ENCODE data around the gene DHRSX.
"Not testable (repeated sequence)": the region's sequence is repeated elsewhere in the genome, so short reads cannot be mapped to it uniquely, and the experiment has no call there.

The DHRSX gene

DNA sequence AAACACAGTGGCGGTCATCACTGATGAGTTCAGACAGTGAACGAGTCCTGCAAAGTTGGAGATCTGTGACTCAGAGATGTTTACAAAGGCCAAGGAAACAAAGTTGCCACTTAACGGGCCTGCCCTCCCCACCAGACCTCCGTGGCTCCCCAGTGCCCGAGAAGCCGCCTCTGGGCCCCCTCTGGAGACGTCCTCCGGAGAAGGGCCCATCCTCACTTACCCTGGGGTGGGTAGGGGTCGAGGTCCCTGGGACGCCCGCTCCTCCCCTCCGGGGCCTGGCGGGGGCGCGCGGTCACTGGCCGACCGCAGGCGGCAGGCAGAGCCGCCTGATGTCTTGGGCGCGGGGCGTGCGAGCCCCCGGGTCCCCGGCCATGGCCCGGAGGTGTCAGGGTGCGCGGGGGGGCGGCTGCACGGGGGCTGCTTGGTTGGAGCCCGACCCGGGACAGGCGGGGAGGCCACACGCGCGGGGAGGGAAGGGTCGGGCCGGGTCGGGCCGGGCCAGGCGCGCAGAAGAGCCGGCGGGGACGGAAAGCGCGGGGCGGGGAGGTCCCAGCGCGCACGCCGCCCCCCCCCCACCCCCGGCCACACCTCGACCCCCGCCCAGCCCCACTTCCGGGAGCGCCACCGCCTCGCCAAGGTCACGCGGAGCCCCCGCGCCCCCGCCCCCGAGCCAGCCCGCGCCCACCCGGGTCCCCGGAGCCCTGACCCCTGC lies 529 bp downstream of the DHRSX start:
- no peak for FAIRE-seq
- DNase-seq (ENCODE audit: extremely low spot score, insufficient read length, low read depth), result peak; percentile 28

DNA sequence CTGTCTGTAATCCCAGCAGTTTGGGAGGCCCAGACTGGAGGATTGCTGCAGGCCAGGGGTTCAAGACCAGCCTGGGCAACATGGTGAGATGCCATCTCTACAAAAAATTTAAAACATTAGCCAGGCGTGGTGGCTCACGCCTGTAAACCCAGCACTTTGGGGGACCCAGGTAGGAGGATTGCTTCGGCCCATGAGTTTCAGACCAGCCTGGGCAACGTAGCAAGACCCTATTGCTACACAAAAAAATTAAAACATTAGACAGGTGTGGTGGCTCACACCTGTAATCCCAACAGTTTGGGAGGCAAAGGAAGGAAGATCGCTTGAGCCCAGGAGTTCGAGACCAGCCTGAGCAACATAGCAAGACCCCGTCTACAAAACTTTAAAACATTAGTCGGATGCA lies 1.3 kb downstream of the DHRSX start:
- FAIRE-seq, result peak; percentile 12

DNA sequence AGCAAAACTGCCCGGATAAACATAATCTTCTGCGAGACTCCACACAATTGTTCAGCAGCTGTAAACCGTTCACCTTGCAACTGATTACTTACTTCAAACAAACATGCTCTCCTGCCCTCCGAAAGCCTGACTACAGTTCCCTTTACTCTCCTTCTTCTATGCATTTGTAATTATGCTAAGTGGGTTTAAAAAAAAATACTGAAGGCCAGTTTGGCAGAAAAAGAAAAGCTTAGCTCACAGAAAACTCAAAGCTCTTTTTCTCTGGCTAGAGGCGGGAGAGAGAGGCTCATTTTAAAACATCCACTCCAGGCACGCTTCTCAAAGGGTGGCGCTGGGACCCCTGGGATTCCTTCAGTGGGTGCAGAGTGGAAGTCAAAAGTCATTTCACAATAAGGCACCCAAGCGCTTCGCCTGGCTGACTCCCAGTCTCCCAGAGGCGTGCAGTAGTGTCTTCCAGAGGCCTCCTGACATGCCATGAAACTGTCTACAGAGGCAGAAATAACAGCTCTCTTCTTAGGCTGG lies 1.9 kb downstream of the DHRSX start:
- FAIRE-seq (peak; percentile 52), DNase-seq (ENCODE audit: extremely low spot score, insufficient read length, low read depth) (no peak)

More for the DNA sequence above, 1.3 kb downstream of the DHRSX start:
- DNase-seq (ENCODE audit: extremely low spot score, insufficient read length, low read depth), result no peak

DNA sequence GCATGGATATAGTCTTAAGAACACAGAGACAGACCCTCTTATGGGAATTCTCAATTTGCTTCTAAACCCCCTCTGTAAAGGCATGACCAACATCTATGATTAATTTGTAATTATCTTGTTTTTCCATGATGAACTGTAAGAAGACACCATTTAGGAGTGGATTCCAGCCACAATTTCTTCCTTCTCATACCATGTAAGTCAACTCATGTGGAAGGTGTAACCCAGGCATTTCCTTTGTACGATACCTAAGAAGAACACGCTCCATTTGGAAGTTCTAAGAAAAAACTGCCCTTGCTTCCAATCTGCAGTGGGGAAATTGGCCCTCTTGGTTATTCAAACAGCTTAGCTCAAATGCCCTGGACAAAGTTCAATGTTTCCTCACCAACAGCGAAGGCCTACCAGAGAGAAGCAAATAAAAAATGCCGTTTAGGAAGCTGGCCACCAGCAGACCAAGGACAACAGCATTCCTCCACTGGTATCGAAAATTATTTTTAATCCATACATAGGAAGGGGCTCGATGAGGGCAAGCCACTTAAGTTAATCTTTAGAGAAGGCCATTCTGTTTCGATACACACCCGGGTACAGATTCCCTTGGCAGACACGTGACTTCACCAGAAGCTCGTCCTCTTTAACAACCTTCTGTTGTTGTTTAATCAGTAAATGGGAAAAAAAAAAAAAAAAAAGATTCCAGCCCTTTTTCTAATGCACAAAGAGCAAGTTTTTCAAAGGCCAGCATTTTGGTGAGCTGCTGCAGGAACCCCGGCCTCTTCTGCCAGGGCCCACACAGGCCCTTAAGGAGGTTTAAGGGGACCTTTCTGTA lies 2.6 kb downstream of the DHRSX start:
- FAIRE-seq (no peak), DNase-seq (ENCODE audit: extremely low spot score, insufficient read length, low read depth) (no peak)

DNA sequence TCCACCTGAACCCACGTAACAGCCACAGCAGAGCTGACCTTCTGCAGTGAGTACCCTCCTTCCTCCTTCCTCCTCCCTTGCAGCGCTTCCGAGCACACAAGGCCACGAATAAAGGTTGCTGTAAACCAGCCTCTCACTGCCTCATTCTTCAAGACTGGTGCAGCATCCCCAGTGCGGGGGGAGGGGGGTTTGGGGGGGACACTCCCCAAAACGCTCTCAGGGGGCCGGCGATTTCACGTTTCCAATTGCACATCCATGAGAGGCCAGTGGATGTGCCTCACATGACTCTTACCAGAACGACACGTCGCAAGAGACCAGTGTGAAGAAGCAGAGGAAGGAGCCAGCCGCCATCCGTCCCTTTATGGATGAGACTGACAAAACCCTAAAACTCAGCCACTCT lies 5.2 kb downstream of the DHRSX start:
- DNase-seq (ENCODE audit: extremely low spot score, insufficient read length, low read depth), result no peak
- no peak for FAIRE-seq

DNA sequence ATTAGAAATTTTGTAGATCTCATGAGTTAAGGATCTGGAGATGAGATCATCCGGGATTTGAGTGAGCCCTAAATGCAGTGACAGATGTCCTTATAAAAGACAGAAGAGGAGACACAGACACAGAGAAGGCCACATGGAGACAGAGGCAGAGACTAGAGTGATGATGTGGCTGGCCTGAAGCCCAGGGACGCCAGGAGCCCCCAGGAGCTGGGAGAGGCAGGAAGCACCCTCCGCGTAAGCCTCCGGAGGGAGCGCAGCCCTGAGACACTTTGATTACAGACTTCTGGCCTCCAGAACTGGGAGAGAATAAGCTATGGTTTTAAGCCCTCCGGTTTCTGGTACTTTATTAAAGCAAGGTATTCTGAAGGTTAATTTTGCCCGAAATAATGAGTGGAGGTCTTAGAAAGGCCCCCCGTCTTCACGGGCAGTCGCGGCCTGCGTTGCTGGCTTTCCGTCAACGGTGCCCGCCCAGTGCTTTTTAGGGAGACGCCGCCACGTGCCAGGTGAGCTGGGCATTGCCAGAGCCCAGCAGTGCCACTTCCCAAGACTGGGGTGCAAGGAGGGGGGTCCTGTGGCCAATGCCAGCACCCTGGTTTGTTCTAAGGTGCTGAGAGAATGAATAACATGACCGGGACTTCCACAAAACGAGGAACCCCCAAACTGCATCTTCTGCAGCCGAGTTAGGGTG lies 8.1 kb downstream of the DHRSX start:
- DNase-seq (ENCODE audit: extremely low spot score, insufficient read length, low read depth) (no peak), FAIRE-seq (no peak)

DNA sequence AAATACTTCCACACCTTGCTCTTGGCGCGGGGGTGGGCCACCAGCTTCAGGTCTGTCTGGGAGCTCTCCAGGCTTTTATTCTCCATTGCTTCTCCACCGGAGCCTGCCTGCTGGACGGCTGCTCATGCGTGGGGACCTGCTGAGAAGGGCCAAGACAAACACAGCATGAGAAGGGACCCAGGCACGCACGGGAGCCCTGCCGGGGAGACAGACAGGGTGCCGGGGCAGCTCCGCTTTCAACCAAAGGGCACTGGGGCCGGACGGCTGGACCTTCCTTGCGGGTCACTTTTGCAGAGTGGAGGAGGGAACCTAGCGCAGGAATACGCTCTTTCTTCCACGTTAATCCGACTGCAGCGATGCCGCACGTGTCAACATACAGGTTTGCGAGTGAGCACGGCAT lies 10.1 kb downstream of the DHRSX start:
- no peak for FAIRE-seq
- DNase-seq (ENCODE audit: extremely low spot score, insufficient read length, low read depth), result no peak

DNA sequence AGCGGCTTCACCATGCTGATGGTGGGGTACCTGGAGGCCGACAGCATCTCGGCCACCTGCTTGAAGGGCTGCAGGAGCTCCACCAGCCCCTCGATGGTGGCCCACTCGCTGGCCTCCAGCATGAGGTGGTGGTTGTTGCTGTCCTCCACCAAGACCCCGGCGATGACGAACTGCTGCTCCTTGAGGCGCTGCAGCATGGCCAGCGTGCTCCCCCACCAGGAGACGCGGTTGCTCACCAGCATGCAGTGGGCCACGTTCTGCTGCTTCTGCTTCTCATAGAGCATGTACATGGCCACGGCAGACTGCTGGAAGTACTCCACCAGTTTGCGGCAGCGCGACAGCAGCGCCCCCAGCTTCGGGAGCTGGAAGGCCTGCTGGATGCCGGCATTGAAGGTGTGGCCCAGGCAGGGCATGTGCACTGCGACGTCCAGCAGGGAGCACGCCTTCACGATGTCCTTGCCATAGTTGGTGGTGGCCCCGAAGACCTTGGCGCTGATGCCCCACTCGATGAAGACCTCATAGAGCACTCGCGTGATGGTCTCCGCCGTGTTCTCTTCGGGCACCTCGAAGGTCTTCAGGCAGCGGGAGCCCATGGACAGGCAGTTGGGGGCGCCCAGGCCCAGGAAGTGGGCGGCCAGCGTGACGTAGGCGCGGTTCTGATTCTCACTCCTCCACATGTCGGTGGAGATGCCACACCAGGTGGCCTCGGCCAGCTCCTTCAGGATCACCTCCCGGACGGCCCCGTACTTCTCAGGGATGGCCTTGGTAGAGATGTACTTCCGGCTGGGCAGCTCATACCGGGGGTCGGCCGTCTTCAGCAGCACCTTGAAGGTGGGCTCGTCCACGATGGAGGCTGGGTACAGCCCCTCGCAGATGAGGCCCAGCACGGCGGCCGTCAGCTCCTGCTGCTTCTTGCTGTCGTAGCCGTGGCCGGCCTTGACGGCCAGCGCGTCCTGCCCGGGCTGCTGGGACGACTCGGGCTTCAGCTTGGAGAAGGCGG lies 11.0 kb downstream of the DHRSX start:
- DNase-seq (ENCODE audit: extremely low spot score, insufficient read length, low read depth) (no peak), FAIRE-seq (no peak)

DNA sequence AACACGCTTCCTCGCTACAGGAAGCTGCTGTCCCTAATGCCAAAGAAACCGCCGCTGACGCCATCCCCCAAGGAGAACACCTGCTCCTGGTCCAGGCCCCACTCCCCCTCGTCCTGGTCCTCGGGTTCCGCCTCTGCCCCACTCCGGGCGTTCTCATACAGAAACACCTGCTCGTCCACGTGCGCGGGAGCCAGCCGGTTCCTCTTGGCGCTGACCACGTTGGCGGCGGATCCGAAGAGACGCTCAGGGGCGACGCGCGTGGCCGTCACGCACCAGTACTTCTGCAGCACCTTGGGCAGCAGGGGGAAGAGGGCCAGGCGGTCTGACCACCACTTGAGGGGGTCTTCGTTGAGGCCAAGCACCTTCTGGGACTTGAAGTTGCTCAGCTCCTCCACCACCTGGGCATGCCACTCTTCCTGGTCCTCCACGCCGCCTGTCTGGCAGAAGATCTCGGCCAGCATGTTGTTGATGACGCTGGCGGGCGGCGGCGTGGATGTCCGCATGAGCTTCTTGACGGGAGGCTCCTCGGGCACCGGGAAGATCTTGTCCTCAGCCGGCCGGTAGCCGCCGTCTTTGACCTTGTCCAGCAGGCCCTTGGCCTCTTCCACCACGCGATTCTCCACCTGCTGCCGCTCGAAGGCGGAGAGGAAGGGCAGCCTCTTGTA lies 12.0 kb downstream of the DHRSX start:
- DNase-seq (ENCODE audit: extremely low spot score, insufficient read length, low read depth) (no peak), FAIRE-seq (no peak)

DNA sequence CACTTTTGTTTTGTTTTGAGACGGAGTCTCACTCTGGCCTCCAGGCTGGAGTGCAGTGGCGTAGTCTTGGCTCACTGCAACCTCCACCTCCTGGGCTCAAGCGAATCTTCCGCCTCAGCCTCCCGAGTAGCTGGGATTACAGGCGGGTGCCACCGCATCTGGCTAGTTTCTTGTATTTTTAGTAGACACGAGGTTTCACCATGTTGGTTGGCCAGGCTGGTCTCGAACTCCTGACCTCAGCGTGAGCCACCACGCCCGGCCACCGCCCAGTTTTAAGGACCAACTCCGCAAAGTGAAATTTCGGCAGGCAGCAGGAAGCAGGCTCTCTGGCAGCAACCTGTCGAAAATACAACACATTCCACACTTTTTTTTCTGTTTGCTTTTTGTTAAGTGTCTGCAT lies 13.4 kb downstream of the DHRSX start:
- FAIRE-seq, result no peak
- DNase-seq (ENCODE audit: extremely low spot score, insufficient read length, low read depth), result no peak

DNA sequence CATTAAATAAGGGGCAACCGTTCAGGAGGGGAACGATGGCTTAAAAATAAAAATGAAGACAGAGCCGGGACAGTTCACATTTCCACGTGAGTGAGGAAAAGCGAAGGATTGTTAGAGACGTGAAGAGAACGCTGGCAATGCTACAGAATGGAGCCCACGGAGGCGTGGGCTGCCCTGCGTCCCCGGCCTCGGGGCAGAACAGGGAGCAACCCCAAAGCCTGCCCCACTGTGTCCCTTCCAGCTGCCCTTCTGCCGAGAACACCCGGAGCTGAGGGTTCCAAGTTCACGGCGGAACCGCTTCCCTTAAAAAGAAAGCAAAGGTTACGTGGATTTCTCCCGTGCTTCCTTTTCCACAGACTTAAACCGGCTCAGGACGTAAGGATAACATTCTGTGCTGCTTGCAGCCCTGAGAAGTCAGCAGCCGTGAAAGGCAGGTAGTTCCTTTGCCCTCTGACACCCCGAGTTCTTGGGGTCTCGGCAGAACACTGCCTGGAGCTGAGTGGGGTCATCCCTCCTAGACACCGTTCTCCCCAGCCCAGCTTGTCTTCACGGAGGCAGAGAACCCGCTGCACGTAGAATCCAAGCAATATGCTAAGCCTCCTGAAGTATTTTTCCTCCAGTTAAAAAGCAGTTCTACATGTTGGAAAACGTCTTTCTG lies 14.2 kb downstream of the DHRSX start:
- FAIRE-seq (no peak), DNase-seq (ENCODE audit: extremely low spot score, insufficient read length, low read depth) (no peak)

DNA sequence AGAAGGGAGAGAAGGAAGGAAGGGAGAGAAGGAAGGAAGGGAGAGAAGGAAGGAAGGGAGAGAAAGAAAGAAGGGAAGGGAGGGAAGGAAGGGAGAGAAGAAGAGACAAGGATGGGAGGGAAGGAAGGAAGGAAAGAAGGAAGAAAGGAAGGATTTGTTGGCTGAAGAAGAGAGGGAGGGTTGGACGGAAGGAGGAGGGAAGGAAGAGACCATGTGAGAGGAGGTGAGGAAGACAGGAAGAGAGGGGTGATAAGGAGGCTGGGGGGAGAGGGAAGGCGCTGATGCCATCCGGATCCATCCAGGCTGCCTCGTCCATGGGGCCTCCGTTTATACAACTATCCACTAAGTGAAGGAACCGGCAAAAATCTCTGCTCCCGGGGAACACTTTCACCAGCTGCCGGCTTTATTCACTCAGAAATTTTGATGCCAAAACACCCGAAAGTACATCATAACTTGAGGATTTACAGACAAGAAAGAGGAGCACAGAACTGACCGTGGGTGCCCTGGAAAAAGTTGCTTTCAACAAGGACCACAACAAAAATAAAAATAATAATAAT lies 14.9 kb downstream of the DHRSX start:
- FAIRE-seq (no peak), DNase-seq (ENCODE audit: extremely low spot score, insufficient read length, low read depth) (no peak)

DNA sequence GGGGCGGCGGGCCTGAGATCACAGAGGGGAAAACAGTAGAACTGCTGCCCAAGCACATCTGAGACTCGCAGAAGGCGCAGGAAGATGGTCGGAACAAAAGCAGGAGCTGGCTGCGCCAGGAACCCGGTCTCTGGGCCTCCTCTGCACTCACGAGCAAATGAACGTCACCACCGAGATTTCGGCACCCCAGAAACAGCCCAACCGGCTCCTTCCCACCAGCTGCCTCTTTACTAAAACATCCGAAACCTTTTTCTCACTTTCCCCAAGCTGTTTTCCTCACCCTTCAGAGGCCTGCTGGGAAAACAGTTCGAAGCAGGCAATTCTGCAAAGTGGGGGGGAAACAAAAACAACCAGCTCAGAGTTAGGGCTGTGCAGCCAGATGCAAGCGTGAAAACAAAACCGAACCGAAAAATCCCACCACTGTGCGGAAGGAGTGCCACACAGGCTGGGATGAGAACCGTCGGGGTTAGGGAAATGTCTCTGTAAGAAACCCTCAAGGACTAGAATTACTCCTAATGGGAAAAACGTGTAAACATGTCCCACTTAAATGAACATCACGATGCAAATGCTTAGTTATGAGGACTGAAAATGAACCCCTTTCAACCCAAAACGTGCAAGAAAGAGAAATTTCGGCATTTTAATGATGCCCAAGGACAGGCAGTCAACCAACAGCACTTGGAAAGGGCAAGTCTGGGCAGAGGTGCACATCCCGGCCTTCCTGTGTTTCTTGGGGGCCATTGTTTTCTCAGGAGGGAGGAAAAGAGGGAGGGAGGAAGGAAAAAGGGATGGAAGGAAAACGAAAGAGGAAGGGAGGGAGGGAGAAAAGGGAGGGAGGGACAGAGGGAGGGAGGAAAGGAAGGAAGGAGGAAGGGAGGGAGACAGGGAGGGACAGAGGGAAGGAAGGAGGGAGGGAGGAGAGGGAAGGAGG lies 15.8 kb downstream of the DHRSX start:
- DNase-seq (ENCODE audit: extremely low spot score, insufficient read length, low read depth) (no peak), FAIRE-seq (no peak)

DNA sequence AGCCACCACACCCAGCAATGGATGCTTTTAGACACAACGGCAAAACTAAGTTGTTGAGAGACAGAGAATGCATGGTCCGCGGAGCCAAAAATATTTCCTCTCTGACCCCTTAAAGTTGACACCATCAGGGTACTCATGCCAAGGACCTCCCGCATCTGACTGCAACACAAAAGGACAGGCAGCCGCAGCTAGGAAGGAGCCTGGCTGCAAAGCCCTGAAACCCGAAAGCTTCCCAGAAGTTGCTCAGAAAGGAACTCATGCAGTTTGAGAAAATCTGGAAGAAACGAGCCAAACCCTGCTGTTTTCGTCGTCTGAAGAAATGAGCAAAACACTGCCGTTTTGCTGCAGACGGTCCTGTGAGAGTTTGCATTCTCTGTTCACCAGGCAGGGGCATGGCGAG lies 16.5 kb downstream of the DHRSX start:
- DNase-seq (ENCODE audit: extremely low spot score, insufficient read length, low read depth) (no peak), FAIRE-seq (no peak)

DNA sequence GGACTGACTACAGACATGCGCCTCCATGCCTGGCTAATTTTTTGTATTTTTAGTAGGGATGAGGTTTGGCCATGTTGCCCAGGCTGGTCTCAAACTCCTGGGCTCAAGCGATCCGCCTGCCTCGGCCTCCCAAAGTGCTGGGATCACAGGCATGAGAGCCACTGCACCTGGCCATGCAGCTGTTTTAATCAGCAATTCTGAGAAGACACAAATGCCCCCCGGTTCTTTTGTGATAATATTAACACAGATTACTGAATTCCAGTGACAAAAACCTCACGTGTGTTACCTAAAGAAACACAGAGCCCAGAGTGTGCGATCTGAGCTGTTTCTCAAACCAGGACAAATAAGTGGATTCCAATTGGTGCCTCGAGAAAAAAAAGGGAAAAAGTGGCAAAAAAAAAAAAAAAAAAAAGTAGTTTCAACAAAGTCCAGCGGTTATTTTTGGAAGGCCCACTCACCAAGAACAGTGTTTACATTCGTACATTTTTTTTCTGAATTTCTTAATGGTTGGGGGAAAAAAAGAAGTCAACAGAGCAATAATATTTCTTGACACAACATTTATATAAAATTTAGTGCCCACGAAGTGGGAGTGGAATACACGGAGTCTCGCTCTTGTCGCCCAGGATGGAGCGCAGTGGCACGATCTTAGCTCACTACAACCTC lies 17.2 kb downstream of the DHRSX start:
- FAIRE-seq, result no peak

DNA sequence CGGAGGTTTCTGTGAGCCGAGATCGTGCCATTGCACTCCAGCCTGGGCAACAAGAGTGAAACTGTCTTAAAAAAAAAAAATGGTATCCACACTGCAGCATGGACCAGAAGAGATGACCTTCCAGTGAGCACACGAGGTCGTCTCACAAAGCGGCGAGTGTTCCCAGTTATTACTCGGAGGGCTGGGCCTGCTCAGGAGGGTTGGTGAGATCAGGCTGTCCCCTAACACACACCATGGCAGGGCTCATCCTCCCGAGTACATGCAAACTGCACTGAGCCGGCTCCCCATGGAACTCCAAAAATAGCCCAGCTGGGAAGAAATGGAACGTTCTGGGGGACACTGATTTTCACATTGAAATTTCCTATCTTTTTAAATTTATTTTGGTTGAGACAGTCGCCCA lies 19.2 kb downstream of the DHRSX start:
- not testable (repeated sequence) for DNase-seq (ENCODE audit: extremely low spot score, insufficient read length, low read depth); FAIRE-seq

More for the DNA sequence above, 17.2 kb downstream of the DHRSX start:
- DNase-seq (ENCODE audit: extremely low spot score, insufficient read length, low read depth), result no peak

DNA sequence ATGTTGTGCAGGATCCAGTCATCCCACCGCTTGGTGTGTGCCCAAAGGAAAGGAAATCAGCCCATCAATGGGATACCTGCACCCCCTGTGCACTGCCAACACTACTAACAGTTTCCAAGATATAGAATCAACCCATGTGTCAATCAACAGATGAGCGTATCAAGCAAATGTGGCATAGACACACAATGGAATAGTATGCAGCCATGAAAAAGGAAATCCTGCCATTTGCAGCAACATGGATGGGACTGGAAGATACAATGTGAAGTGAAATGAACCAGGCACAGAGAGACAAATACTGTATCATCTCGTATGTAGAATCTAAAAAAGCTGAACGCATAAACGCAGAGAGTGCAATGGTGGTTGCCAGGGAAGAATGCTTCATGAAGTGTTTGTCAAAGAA lies 20.8 kb downstream of the DHRSX start:
- FAIRE-seq, result peak; percentile 47
- DNase-seq (ENCODE audit: extremely low spot score, insufficient read length, low read depth), result not testable (repeated sequence)
